GM13976 (cell line): ENCODE data around the gene CD47.

Experiments
- DNase-seq: peaks from one replicate; pipeline ENCODE4 v3.0.0; 2012; ENCODE audit warnings: low spot score
- CTCF ChIP-seq: IDR thresholded peaks from 2 replicates; pipeline ENCODE4 v1.5.1; 2012; ENCODE audit warnings: borderline replicate concordance, mild to moderate bottlenecking; ENCODE audit not compliant: insufficient read depth; ENCODE audit errors: extremely low read depth, missing control alignments, control extremely low read depth
- in situ Hi-C: fragments of 300-500 bp; cut with MboI; formaldehyde crosslinking; loops from one replicate; pipeline ENCODE4 v1.12.0; 2022; ENCODE audit warnings: low sequenced_read_pairs, mixed read lengths, inconsistent platforms; ENCODE audit not compliant: unreplicated experiment

Gene CD47

GRCh38 chr3:108046247-108046646 lies 44.6 kb downstream of the CD47 start:
- DNase-seq, result no peak
- in situ Hi-C loops, result no loop called here
- no peak for TF ChIP-seq CTCF

GRCh38 chr3:108044699-108045098 lies 46.1 kb downstream of the CD47 start:
- DNase-seq, result no peak
- no peak for TF ChIP-seq CTCF
- in situ Hi-C loops, result no loop called here

- TF ChIP-seq CTCF, result no peak
- in situ Hi-C loops, result no loop called here
These were observed 48.5 kb downstream of the CD47 start for GRCh38 chr3:108042300-108042699.

GRCh38 chr3:108041253-108041652 lies 49.6 kb downstream of the CD47 start:
- in situ Hi-C loops, result no loop called here
- DNase-seq, result no peak
- no peak for TF ChIP-seq CTCF

More at GRCh38 chr3:108042300-108042699, 48.5 kb downstream of the CD47 start:
- DNase-seq, result no peak

GRCh38 chr3:108037770-108038169 lies 53.1 kb downstream of the CD47 start:
- in situ Hi-C loops, result no loop called here

GRCh38 chr3:108036984-108037741 lies 53.7 kb downstream of the CD47 start:
- in situ Hi-C loops, result no loop called here
- DNase-seq, result peak; percentile 37
- TF ChIP-seq CTCF, result no peak

More at GRCh38 chr3:108037770-108038169, 53.1 kb downstream of the CD47 start:
- no peak for TF ChIP-seq CTCF
- no peak for DNase-seq
